AG09309 (cell line): ENCODE data around the gene SSMEM1.
"Not testable (repeated sequence)": the region's sequence is repeated elsewhere in the genome, so short reads cannot be mapped to it uniquely, and the experiment has no call there.

ENCODE experiments used
- DNase-seq: peaks from one replicate; pipeline ENCODE4 v3.0.0-alpha.2; 2010; ENCODE audit warnings: low read depth
- H3K4me3 ChIP-seq: 2 replicates; pipeline ENCODE4 v1.5.1; 2011; ENCODE audit warnings: mild to moderate bottlenecking, low read depth, low read length, moderate library complexity; ENCODE audit not compliant: control insufficient read depth
- CTCF ChIP-seq: IDR thresholded peaks from 2 replicates; pipeline ENCODE4 v1.5.1; 2011; ENCODE audit warnings: mild to moderate bottlenecking, low read depth, low read length, inconsistent platforms; ENCODE audit not compliant: insufficient read depth, control insufficient read depth; ENCODE audit errors: missing control alignments

SSMEM1 gene

GRCh38 chr7:130218806-130219620 is 11.4 kb downstream of the SSMEM1 start:
- DNase-seq = no peak
- no peak overlapping the region for H3K4me3 ChIP-seq
- no peak for TF ChIP-seq CTCF

GRCh38 chr7:130219871-130220270 is 12.2 kb downstream of the SSMEM1 start:
- no peak overlapping the region for H3K4me3 ChIP-seq
- DNase-seq = no peak
- TF ChIP-seq CTCF = no peak

- no peak for DNase-seq
- TF ChIP-seq CTCF = no peak
- H3K4me3 ChIP-seq = no peak overlapping the region
Observed at GRCh38 chr7:130221746-130222145, 14.1 kb downstream of the SSMEM1 start.

- no peak for TF ChIP-seq CTCF
- no peak for DNase-seq
- no peak overlapping the region for H3K4me3 ChIP-seq
Observed at GRCh38 chr7:130223646-130224045, 16.0 kb downstream of the SSMEM1 start.

DNA sequence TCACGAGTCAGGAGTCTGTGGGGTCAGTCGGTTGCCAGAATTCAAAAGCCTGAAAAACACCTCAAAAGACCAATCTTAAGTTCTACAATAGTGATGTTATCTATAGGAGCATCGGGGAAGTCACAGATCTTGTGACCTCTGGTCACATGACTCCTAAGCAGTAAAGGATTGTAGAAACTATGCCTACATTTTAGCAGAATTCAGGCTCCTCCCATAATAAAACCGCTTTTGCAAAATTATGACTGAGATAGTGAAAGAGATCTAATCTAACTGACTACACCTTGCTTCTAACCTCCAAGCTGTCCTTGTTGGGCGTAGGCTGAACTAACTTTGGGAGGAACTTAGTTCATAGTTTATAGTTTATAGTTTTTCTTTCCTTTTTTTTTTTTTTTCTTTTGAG is 16.6 kb downstream of the SSMEM1 start:
- no peak overlapping the region for H3K4me3 ChIP-seq
- no peak for TF ChIP-seq CTCF
- DNase-seq = no peak

DNA sequence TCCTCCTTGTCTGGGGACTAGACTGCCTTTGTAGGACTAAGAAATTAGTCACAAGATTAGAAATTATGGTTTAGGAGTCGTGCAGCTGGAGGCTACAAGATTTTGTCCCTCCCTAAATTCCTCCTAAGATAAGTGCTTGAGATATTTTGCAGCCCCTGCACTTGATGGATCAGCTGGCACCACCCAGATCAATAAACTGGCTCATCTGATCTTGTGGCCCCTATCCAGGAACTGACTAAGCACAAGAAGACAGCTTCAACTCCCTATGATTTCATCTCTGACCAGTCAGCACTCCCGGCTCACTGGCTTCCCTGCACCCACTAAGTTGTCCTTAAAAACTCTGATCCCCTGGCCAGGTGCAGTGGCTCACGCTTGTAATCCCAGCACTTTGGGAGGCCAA is 17.3 kb downstream of the SSMEM1 start:
- not testable (repeated sequence) for DNase-seq, H3K4me3 ChIP-seq

DNA sequence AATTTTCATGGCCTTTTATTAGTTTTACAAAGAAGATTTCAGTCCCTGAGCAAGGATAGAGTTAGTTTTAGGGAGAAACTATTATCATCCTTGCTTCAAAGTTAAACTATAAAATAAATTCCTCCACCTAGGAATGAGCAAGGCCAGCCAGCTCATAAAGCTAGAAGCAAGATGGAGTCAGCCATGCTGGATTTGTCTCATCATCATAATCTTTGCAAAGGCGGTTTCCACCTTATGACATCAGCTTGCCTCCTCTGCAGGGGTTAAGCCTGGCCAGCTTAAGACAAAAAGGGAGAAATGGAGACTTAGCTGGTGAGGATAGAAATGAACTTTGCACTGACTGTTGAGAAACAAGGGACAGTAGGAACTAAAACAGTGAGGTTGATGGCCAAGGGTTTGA is 18.7 kb downstream of the SSMEM1 start:
- TF ChIP-seq CTCF = no peak
- DNase-seq = no peak
- no peak overlapping the region for H3K4me3 ChIP-seq
